ENCODE measurements around the gene ARL9.
A peak's percentile ranks its signal among the peaks of the same experiment; 100 is the strongest.

ARL9 gene

DNA sequence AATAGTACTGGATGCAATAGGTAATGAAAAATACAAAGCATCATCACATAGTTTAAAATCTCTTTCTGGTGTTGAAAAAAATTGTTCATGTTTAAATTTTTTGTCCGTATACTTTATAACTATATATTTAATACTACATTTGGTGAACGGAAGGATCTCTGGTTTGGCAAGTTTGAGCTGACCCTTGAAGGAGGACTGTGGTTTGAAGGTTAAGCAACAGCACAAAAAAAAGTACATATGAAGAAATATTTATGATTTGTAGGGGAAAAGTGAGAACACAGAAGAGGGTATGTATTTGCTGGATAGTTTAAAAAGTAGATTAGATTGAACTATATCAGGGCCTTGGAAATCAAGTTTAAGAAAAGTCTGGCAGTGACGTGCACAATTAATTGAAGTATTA lies 24.9 kb upstream of the ARL9 start:
- TF ChIP-seq, protein P1, sequence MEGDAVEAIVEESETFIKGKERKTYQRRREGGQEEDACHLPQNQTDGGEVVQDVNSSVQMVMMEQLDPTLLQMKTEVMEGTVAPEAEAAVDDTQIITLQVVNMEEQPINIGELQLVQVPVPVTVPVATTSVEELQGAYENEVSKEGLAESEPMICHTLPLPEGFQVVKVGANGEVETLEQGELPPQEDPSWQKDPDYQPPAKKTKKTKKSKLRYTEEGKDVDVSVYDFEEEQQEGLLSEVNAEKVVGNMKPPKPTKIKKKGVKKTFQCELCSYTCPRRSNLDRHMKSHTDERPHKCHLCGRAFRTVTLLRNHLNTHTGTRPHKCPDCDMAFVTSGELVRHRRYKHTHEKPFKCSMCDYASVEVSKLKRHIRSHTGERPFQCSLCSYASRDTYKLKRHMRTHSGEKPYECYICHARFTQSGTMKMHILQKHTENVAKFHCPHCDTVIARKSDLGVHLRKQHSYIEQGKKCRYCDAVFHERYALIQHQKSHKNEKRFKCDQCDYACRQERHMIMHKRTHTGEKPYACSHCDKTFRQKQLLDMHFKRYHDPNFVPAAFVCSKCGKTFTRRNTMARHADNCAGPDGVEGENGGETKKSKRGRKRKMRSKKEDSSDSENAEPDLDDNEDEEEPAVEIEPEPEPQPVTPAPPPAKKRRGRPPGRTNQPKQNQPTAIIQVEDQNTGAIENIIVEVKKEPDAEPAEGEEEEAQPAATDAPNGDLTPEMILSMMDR (IDR thresholded peaks at IDR 0.05; ENCODE audit: low read depth, low read length), result no peak
- DNase-seq (ENCODE audit: low read depth in 2 of 2), result no peak
- H3K4me3 ChIP-seq (replicated peaks in 1 of 2; ENCODE audit: low read depth in 2 of 2, low read length in 2 of 2), result no peak overlapping the region

DNA sequence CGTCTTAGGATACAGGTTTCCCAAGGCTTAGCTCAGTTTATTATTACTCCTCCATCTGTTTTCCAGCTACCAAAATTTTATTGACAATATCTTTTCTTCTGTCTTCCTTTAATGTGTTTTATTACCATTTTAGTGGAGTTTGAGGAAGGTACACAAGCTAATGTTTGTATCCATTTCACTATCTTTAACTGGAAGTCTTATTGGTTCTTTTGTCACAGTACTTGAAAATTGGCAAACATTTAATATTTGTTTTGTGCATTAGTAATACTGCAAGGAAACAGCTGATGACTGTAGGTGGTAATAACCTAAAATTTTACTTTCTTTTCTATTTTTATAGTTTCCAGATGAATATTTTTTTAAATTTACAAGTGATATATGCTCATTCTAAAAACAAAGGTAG lies 9.3 kb upstream of the ARL9 start:
- no peak for DNase-seq (ENCODE audit: low read depth in 2 of 2)
- TF ChIP-seq, protein P1 (IDR thresholded peaks at IDR 0.05; ENCODE audit: low read depth, low read length), result no peak
- H3K4me3 ChIP-seq (replicated peaks in 1 of 2; ENCODE audit: low read depth in 2 of 2, low read length in 2 of 2), result no peak overlapping the region

DNA sequence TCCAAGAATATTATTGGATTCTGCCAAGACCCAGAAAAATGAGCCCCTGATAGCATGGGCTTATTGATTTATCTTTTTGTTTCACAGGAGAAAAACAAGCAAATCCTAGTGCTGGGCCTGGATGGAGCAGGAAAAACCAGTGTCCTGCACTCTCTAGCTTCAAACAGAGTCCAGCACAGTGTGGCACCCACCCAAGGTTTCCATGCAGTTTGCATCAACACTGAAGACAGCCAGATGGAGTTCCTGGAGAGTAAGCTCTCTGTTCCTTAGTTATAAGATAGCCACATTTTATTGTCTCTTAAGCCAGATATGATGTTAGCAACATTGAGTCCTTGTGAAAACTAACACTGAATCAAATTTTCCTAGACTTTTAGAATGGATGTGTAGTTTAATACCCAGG lies 5.5 kb downstream of the ARL9 start:
- peak in 1 of 2 donors; percentile 21 for DNase-seq (ENCODE audit: low read depth in 2 of 2)
- TF ChIP-seq, protein P1 (IDR thresholded peaks at IDR 0.05; ENCODE audit: low read depth, low read length), result no peak
- no peak overlapping the region for H3K4me3 ChIP-seq (replicated peaks in 1 of 2; ENCODE audit: low read depth in 2 of 2, low read length in 2 of 2)

DNA sequence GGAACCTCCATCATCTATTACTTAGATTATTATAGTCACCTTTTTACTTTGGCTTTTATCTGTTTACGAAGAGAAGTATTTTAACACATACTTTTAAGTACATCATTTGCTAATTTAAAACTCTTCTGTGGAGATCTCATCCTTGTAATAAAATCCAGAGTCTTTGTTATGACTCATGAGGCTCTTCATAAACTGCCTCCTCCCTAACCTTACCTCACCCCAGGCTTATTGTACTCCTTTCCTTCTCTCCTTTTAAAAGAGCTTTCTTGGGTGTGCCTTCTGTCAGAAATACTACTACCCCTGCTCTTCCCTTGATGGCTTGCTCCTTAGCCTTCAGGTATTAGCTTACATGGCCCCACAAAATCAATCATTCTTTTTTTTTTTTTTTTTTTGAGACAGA lies 6.6 kb downstream of the ARL9 start:
- H3K4me3 ChIP-seq (replicated peaks in 1 of 2; ENCODE audit: low read depth in 2 of 2, low read length in 2 of 2), result no peak overlapping the region
- TF ChIP-seq, protein P1 (IDR thresholded peaks at IDR 0.05; ENCODE audit: low read depth, low read length), result no peak
- peak in 1 of 2 donors; percentile 37 for DNase-seq (ENCODE audit: low read depth in 2 of 2)

DNA sequence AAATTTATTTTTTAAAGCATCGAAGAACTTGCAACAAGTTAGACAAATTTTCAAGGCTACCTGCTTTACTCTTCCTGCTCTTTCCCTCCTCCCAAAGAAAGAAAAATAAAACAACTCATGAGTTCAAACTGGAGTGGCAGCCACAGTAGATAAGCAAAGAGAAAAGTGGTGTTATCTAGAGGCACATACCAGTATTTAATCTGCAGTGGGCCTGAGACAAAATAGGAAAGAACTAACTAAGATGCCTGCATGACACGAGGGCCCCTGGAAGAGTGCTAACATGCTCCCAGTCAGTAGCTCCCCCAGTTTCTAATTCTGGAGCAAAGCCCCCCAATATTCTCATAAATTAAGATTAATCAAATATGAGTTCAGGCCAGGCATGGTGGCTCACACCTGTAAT lies 7.9 kb downstream of the ARL9 start:
- no peak for DNase-seq (ENCODE audit: low read depth in 2 of 2)
- TF ChIP-seq, protein P1 (IDR thresholded peaks at IDR 0.05; ENCODE audit: low read depth, low read length), result no peak
- H3K4me3 ChIP-seq (replicated peaks in 1 of 2; ENCODE audit: low read depth in 2 of 2, low read length in 2 of 2), result no peak overlapping the region

DNA sequence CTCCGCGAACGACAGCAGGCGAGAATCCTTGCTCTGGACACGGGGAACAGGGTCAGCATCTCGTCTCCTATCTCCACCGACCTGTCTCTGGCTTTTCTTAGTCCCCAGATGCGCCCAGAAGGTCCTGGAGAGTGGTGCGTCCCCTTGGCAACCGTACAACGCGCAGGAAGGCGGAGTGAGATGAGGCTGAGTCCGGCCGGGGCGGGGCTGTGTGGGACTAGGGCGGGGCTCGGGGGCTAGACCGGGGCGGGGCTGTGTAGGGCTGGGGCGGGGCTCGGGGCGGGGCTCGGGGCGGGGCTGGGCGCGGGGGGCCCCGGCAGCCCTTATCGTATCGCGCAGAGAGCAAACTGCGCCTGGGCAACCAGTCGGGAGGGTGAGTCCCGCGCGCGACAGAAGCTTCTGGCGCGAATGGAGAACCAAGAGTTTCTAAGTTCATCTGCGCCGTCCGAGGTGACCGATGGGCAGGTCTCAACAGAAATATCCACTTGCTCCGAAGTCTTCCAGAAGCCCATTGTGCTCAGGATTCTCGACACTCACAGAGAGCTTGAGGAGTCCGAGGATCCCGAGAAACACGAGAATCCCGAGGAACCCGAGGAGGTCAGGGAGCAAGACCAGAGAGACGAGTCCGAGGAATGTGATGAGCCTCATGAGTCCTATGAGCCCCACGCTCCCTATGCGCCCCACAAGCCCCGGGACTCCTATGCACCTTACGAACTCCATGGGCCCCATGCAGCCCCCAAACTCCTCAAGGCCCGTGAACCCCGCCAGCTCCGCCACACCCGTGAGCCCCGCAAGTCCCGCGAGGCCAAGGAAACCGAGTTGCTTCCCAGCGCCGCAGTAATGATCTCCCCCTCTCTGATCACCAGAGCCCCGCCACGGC lies 24.9 kb downstream of the ARL9 start:
- TF ChIP-seq, protein P1 (IDR thresholded peaks at IDR 0.05; ENCODE audit: low read depth, low read length), result no peak
- H3K4me3 ChIP-seq (replicated peaks in 1 of 2; ENCODE audit: low read depth in 2 of 2, low read length in 2 of 2), result peak overlapping the region; percentile 55 to 61
- peak; percentile 77 to 78 for DNase-seq (ENCODE audit: low read depth in 2 of 2)

Measured in cardiac fibroblast (primary cell).